Memory B cell (primary cell): ENCODE results near the gene NUBP2.

ENCODE experiments used
- ATAC-seq: fragments of 150-1000 bp; cut with Tn5 transposase; 2 replicates; pipeline ENCODE4 v1.10.0; 2021; ENCODE audit warnings: low read depth, mild to moderate bottlenecking, moderate library complexity
- DNase-seq, 2 donors: peaks; one replicate each; pipeline ENCODE4 v3.0.0; 2022; ENCODE audit warnings: low spot score in 2 of 2
- H3K27ac Mint-ChIP-seq: one replicate; pipeline ENCODE4 v1.8.0; 2022; ENCODE audit warnings: mild to moderate bottlenecking, moderate library complexity, mixed read lengths
- H3K27me3 Mint-ChIP-seq: one replicate; pipeline ENCODE4 v1.8.0; 2022; ENCODE audit warnings: mixed read lengths
- H3K36me3 Mint-ChIP-seq: one replicate; pipeline ENCODE4 v1.8.0; 2022; ENCODE audit warnings: mild to moderate bottlenecking, mixed read lengths
- H3K4me1 Mint-ChIP-seq: one replicate; pipeline ENCODE4 v1.8.0; 2022; ENCODE audit warnings: mixed read lengths
- H3K4me3 Mint-ChIP-seq: one replicate; pipeline ENCODE4 v1.8.0; 2022; ENCODE audit warnings: mild to moderate bottlenecking, moderate library complexity, mixed read lengths
- H3K9me3 Mint-ChIP-seq: one replicate; pipeline ENCODE4 v1.8.0; 2022; ENCODE audit warnings: mixed read lengths

NUBP2 gene

DNA sequence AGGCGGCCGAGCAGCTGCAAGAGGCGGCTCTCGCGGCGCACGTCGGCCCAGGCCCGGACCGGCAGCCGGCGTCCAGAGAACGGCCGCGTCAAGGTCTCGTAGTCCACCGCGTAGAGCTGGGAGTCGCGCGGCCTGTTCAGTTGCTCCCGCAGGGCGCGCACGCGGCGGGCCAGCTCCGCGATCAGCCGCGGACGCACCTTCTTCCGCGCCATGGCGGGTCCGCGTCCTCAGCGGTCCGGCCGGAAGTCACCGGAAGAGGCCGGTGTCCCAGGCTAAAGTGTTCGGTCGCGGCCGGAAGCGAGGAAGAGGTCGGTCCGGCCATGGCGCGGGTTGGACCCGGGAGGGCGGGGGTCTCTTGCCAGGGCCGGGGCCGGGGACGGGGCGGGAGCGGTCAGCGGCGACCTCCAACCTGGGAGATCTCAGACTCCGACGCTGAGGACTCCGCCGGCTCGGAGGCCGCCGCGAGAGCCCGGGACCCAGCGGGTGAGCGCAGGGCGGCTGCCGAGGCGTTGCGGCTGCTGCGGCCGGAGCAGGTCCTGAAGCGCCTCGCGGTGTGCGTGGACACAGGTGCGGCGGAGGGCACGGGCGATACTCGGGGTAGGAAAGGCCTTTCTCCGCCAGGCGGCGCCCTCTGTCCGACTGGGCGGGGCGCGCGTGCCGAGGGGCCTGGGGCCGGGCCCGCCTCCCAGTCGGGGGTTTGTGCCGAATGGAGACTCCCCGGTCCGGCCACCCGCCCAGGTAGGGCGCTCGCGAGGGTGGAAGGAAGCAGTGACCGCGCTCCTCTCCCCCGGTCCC lies 9.7 kb upstream of the NUBP2 start, which contains the start of gene MRPS34:
Gene MRPS34, minus strand, starts transcription at position 227 of the 795 bp plus-strand sequence. Its CDS starts 15 bp downstream, at position 212.
- ATAC-seq (peak; percentile 56), DNase-seq (peak; percentile 77 to 87)
- no peaks in the 10 kb centered on the region for H3K27me3 Mint-ChIP-seq
- peak within 1 kb of the TSS; percentile 83 for H3K27ac Mint-ChIP-seq
- H3K4me1 Mint-ChIP-seq, result peaks cover 7% of the 10 kb centered on the region
- H3K36me3 Mint-ChIP-seq, result peaks cover 4% of the 10 kb centered on the region
- peak within 1 kb of the TSS; percentile 90 for H3K4me3 Mint-ChIP-seq
- no peaks in the 10 kb centered on the region for H3K9me3 Mint-ChIP-seq

DNA sequence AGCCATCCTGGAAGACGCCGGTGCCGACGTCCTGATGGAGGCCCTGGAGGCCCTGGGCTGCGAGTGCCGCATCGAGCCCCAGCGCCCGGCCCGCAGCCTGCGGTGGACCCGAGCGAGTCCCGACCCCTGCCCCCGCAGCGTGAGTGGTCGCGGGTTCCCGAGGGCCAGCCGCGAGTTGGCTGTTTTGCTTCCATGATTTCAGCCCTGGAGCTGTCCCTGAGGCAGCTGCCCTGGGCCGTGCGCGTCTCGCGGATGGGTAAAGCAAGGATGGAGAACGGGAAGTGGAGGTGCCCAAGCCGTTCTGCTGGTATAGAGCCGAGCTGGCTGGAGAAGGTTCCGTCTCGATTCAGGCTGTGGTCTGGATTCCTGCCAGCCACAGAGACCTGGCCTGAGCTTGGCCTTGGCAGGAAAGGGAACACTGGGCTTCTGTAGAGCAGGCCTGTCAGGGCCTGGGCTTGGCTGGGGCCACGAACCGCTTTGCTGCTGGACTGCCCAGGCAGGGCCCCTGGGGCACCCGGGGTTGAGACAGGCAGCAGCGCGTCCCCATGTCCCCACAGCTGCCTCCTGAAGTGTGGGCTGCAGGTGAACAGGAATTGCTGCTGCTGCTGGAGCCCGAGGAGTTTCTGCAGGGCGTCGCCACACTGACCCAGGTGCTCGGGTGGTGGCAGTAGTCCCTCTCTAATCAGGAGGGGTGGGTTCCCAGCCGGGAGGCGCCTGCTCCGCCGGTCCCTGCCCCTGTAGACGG lies 8.9 kb upstream of the NUBP2 start:
- Mint-ChIP-seq H3K27me3 (no peaks in the 10 kb centered on the region), H3K4me1 (peaks cover 8% of the 10 kb centered on the region), H3K4me3 (peak overlapping the region; percentile 90), H3K27ac (no peak overlapping the region), H3K36me3 (peaks cover 1% of the 10 kb centered on the region), H3K9me3 (no peaks in the 10 kb centered on the region)
- DNase-seq (no peak), ATAC-seq (peak; percentile 3)

GRCh38 chr16:1774448-1774780 lies 8.3 kb upstream of the NUBP2 start:
- no peak overlapping the region for H3K27ac Mint-ChIP-seq
- no peaks in the 10 kb centered on the region for H3K9me3 Mint-ChIP-seq
- H3K36me3 Mint-ChIP-seq, result peaks cover 3% of the 10 kb centered on the region
- peaks cover 11% of the 10 kb centered on the region for H3K4me1 Mint-ChIP-seq
- H3K4me3 Mint-ChIP-seq, result no peak overlapping the region
- ATAC-seq, result no peak
- no peaks in the 10 kb centered on the region for H3K27me3 Mint-ChIP-seq
- DNase-seq, result no peak

DNA sequence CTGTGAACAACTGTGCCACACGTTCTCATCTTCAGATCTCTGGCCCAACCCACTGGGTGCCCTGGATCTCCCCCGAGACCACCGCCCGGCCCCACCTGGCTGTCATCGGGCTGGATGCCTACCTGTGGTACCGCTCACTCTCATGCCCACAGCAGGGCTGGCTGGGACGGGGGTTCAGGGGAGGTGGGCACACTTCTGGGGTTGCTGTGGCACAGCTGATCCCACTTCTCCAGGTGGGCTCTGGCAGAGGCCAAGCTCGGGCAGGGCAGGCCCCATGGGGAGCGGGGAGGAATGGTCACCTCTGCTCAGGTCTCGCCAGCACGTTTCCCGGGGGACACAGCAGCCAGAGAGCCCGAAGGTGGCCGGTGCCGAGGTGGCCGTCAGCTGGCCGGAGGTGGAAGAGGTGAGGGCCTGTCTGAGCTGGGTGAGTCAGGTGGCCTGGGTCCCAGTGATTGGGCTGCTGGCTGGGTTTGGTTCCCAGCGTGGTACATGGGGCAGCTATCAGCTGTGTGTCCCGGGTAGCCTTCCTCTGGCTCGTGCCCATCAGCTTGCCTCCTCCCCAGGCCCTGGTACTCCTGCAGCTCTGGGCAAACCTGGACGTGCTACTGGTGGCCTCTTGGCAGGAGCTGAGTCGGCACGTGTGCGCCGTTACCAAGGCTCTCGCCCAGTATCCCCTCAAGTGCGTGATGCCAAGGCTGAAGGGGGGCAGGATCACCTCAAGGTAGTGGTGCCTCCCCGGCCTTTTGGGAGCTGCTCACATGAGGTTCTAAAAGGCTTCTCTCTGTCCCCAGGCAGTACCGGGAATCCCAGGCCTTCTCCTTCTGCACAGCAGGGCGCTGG lies 7.5 kb upstream of the NUBP2 start:
- Mint-ChIP-seq H3K27me3 (no peaks in the 10 kb centered on the region), H3K9me3 (no peaks in the 10 kb centered on the region), H3K36me3 (peaks cover 2% of the 10 kb centered on the region), H3K4me1 (peaks cover 8% of the 10 kb centered on the region), H3K4me3 (peak overlapping the region; percentile 41), H3K27ac (no peak overlapping the region)
- ATAC-seq (no peak), DNase-seq (no peak)

GRCh38 chr16:1775846-1776671 lies 6.7 kb upstream of the NUBP2 start:
- no peaks in the 10 kb centered on the region for H3K27me3 Mint-ChIP-seq
- no peak for DNase-seq
- H3K27ac Mint-ChIP-seq, result no peak overlapping the region
- no peak overlapping the region for H3K4me3 Mint-ChIP-seq
- H3K36me3 Mint-ChIP-seq, result peaks cover 2% of the 10 kb centered on the region
- H3K9me3 Mint-ChIP-seq, result no peaks in the 10 kb centered on the region
- peaks cover 8% of the 10 kb centered on the region for H3K4me1 Mint-ChIP-seq
- ATAC-seq, result no peak

GRCh38 chr16:1776672-1776955 lies 6.1 kb upstream of the NUBP2 start:
- ATAC-seq (no peak), DNase-seq (no peak)
- Mint-ChIP-seq H3K9me3 (no peaks in the 10 kb centered on the region), H3K4me3 (no peak overlapping the region), H3K27me3 (no peaks in the 10 kb centered on the region), H3K36me3 (peaks cover 2% of the 10 kb centered on the region), H3K4me1 (peaks cover 10% of the 10 kb centered on the region), H3K27ac (no peak overlapping the region)

DNA sequence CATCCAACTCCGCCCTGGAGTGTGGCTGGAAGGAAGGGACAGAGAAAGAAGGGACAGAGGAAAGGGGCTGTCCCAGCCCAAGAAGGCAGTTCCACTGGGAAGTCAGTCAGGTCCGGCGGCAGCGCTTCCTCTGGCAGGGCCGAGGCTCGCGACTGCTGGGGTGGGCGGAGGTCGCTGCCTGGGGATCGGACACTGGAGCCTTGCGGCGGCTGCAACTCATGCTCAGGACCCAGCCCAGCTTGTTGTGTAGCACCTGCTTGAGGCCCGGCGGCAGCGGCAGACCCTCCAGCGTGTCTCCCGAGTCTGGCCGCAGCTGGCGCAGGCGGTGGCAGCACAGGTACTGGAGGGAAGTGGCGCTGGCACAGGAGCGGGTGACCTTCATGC lies 5.8 kb upstream of the NUBP2 start:
- Mint-ChIP-seq H3K4me3 (no peak overlapping the region), H3K9me3 (no peaks in the 10 kb centered on the region), H3K36me3 (peaks cover 2% of the 10 kb centered on the region), H3K4me1 (peaks cover 11% of the 10 kb centered on the region), H3K27ac (no peak overlapping the region), H3K27me3 (no peaks in the 10 kb centered on the region)
- no peak for ATAC-seq
- no peak for DNase-seq

DNA sequence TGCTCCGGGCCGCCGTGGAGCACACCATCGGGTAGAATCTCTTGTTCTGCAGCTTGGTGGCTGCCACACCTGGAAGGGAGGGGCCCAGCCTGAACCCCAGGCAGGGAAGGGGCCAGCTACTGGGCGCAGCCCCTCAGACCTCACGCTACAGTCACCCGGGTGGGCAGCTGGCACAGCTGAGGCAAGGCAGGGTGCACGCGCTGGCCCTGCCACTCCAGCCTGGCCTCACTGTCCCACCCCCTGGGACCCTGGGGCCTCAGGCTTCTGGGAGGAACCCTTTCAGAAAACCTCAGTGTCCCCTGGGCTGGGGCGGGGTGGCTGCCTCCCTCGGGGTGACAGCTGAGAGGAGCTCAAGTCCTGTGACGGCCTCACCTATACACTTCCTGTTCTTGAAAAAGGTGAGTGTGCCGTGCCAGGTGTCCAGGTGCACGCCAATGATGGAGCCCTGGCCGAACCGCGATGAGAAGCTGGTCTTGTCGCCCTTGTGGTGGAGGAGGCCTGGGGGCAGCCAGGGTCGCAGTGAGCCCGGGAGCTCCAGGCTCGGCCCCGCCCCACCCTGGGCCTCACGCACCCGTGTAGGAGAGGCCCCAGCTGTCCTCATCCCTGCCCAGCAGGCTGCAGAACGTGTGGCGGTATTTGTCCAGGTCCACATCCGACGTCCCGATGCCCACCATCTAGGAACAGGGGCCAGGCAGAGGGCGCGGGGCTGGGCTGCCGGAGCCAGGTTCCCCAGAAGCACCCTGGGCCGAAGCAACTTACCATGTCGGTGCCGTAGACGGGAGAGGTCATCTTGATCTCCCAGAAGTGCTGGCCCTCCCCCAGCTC lies 5.2 kb upstream of the NUBP2 start:
- no peak overlapping the region for H3K4me3 Mint-ChIP-seq
- no peaks in the 10 kb centered on the region for H3K9me3 Mint-ChIP-seq

GRCh38 chr16:1778200-1779179 lies 4.3 kb upstream of the NUBP2 start:
- H3K27me3 Mint-ChIP-seq, result no peaks in the 10 kb centered on the region
- no peaks in the 10 kb centered on the region for H3K9me3 Mint-ChIP-seq
- peaks cover 11% of the 10 kb centered on the region for H3K4me1 Mint-ChIP-seq
- H3K27ac Mint-ChIP-seq, result no peak overlapping the region
- ATAC-seq, result no peak
- peaks cover 2% of the 10 kb centered on the region for H3K36me3 Mint-ChIP-seq
- H3K4me3 Mint-ChIP-seq, result no peak overlapping the region
- no peak for DNase-seq

More for the DNA sequence above, 5.2 kb upstream of the NUBP2 start:
- DNase-seq (no peak), ATAC-seq (no peak)
- peaks cover 8% of the 10 kb centered on the region for H3K4me1 Mint-ChIP-seq
- no peaks in the 10 kb centered on the region for H3K27me3 Mint-ChIP-seq
- H3K27ac Mint-ChIP-seq, result no peak overlapping the region
- peaks cover 2% of the 10 kb centered on the region for H3K36me3 Mint-ChIP-seq

DNA sequence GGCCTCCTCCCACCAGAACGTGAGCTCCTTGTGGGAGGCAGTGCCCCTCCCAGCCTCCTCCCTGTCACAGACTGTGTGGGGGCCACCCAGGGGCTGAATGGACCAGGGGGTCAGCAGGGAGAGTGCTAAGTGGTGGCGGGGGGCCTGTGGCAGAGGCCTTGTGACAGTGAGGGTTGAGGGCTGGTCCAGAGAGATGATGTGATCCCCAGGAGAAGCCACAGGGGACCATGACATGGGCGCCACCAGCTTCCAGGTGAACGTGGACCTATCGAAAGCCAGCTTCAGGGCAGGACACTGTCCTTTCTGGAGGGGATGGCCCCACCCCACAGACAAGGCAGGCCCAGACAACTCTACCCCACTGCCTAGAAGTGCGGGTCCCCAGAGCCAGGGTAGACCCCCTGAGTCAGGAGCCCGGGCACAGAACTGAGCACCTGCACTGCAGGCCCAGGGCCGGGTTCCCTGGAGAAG lies 3.5 kb upstream of the NUBP2 start:
- peaks cover 2% of the 10 kb centered on the region for H3K36me3 Mint-ChIP-seq
- no peak overlapping the region for H3K4me3 Mint-ChIP-seq
- H3K27ac Mint-ChIP-seq, result no peak overlapping the region
- DNase-seq (no peak), ATAC-seq (no peak)
- no peaks in the 10 kb centered on the region for H3K9me3 Mint-ChIP-seq
- peaks cover 11% of the 10 kb centered on the region for H3K4me1 Mint-ChIP-seq
- H3K27me3 Mint-ChIP-seq, result no peaks in the 10 kb centered on the region

DNA sequence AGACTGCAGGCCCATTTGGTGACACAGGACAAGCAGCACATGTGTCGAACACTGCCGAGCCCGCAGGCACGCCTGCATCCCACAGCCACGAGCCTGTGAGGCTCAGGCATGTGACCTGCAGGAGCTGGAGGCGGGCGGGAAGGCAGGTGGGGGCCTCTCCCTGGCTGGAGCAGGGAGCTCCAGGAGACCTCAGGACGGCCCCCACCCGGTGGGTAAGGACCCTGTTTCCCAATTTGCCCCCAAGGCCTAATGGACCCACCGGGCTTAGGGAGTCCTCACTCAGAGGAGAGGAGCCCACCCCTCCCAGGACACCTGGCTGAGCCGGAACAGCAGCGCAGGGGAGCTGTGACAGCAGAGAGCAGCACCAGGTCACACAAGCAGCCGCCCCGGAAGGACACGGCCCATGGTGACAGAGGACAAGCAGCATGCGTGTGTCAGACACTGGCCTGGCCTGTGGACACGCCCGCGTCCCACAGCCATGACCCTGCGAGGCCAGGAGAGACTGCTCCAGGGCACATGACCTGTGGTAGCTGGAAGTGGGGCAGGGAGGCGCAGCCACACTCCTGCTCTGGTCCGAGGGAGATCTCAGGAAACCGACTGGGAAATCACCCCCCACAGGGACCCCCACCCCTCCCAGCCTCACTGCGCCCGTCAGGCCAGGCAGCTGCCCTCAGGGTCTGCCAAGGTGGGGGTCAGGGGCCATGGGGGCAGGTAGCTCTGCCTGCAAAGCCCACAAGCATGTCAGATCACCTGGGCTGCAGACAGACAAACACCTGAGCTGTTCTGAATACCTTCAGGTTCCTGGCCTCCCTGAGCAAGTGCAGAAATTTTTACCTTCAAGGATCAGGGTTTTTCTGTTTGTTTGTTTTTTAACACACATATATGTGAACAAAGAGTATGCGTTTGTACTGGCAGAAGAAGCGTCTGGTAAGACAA lies 2.8 kb upstream of the NUBP2 start:
- DNase-seq (no peak), ATAC-seq (no peak)
- peaks cover 12% of the 10 kb centered on the region for H3K4me1 Mint-ChIP-seq
- H3K36me3 Mint-ChIP-seq, result peaks cover 2% of the 10 kb centered on the region
- no peak overlapping the region for H3K27ac Mint-ChIP-seq
- no peaks in the 10 kb centered on the region for H3K9me3 Mint-ChIP-seq
- no peaks in the 10 kb centered on the region for H3K27me3 Mint-ChIP-seq
- no peak overlapping the region for H3K4me3 Mint-ChIP-seq
